GM21576 (cell line): Measurements from ENCODE around the gene WNT1.

Experiments
- ATAC-seq: cut with Tn5 transposase; IDR thresholded peaks from one replicate; pipeline ENCODE4 v1.9.1; 2021; ENCODE audit warnings: mild to moderate bottlenecking, moderate library complexity; ENCODE audit not compliant: unreplicated experiment

Gene WNT1

GRCh38 chr12:48978291-48978740 lies at the start of gene WNT1:
TSS of gene WNT1 (plus strand) at chr12:48978322. CDS start at chr12:48978651, 329 bp downstream.
- ATAC-seq, result no peak

GRCh38 chr12:48929551-48929950 lies 48.6 kb upstream of the WNT1 start:
- ATAC-seq, result no peak

GRCh38 chr12:48930475-48930874 lies 47.6 kb upstream of the WNT1 start:
- ATAC-seq, result no peak

- ATAC-seq, result no peak
Measured at GRCh38 chr12:48932878-48933277, 45.2 kb upstream of the WNT1 start.

GRCh38 chr12:48933664-48934311 lies 44.3 kb upstream of the WNT1 start:
- ATAC-seq, result no peak

- no peak for ATAC-seq
Measured at GRCh38 chr12:48934312-48934706, 43.8 kb upstream of the WNT1 start.

- ATAC-seq, result peak; percentile 69
Measured at GRCh38 chr12:48936379-48936979, 41.6 kb upstream of the WNT1 start.

GRCh38 chr12:48937170-48937569 lies 41.0 kb upstream of the WNT1 start:
- no peak for ATAC-seq

- ATAC-seq, result no peak
Measured at GRCh38 chr12:48938805-48939204, 39.3 kb upstream of the WNT1 start.

GRCh38 chr12:48940181-48940580 lies 37.9 kb upstream of the WNT1 start:
- ATAC-seq, result no peak

GRCh38 chr12:48943221-48943620 lies 34.9 kb upstream of the WNT1 start:
- no peak for ATAC-seq

GRCh38 chr12:48946205-48946604 lies 31.9 kb upstream of the WNT1 start:
- ATAC-seq, result no peak

GRCh38 chr12:48946943-48947342 lies 31.2 kb upstream of the WNT1 start:
- ATAC-seq, result no peak

GRCh38 chr12:48947727-48948126 lies 30.4 kb upstream of the WNT1 start:
- ATAC-seq, result no peak

GRCh38 chr12:48952691-48953090 lies 25.4 kb upstream of the WNT1 start:
- no peak for ATAC-seq

- no peak for ATAC-seq
Measured at GRCh38 chr12:48954061-48954460, 24.1 kb upstream of the WNT1 start.

- no peak for ATAC-seq
Measured at GRCh38 chr12:48954841-48955501, 23.2 kb upstream of the WNT1 start.

GRCh38 chr12:48956279-48957140 lies 21.6 kb upstream of the WNT1 start:
- ATAC-seq, result no peak

- peak; percentile 87 for ATAC-seq
Measured at GRCh38 chr12:48957141-48958048, 20.7 kb upstream of the WNT1 start, which contains the start of gene ARF3. TSS of gene ARF3 (minus strand) at chr12:48957487. CDS start at chr12:48941095, 16,392 bp downstream.

GRCh38 chr12:48958049-48958388 lies 20.1 kb upstream of the WNT1 start:
- no peak for ATAC-seq
